ENCODE measurements around the gene RAI2.

RAI2 gene

GRCh38 chrX:17774053-17774452 is 87.0 kb downstream of the RAI2 start:
- H3K36me3 Mint-ChIP-seq = no peaks in the 10 kb centered on the region
- DNase-seq (ENCODE audit: low spot score in 2 of 2) (no peak), ATAC-seq (no peak)
- no peak overlapping the region for H3K27ac Mint-ChIP-seq
- H3K4me1 Mint-ChIP-seq = no peaks in the 10 kb centered on the region
- no peaks in the 10 kb centered on the region for H3K9me3 Mint-ChIP-seq
- H3K4me3 Mint-ChIP-seq = no peak overlapping the region

- DNase-seq (ENCODE audit: low spot score in 2 of 2) (no peak), ATAC-seq (no peak)
- Mint-ChIP-seq H3K4me1 (no peaks in the 10 kb centered on the region), H3K9me3 (no peaks in the 10 kb centered on the region), H3K4me3 (no peak overlapping the region), H3K27ac (no peak overlapping the region), H3K36me3 (no peaks in the 10 kb centered on the region)
Measured at GRCh38 chrX:17773221-17773876, 87.7 kb downstream of the RAI2 start.

- Mint-ChIP-seq H3K36me3 (no peaks in the 10 kb centered on the region), H3K4me3 (no peak overlapping the region), H3K27ac (no peak overlapping the region), H3K4me1 (no peaks in the 10 kb centered on the region), H3K9me3 (no peaks in the 10 kb centered on the region)
- DNase-seq (ENCODE audit: low spot score in 2 of 2) (no peak), ATAC-seq (peak; percentile 39)
Measured at GRCh38 chrX:17769701-17770269, 91.3 kb downstream of the RAI2 start.

GRCh38 chrX:17768997-17769396 is 92.1 kb downstream of the RAI2 start:
- H3K9me3 Mint-ChIP-seq = no peaks in the 10 kb centered on the region
- H3K27ac Mint-ChIP-seq = no peak overlapping the region
- DNase-seq (ENCODE audit: low spot score in 2 of 2) (no peak), ATAC-seq (no peak)
- H3K4me3 Mint-ChIP-seq = no peak overlapping the region
- H3K36me3 Mint-ChIP-seq = no peaks in the 10 kb centered on the region
- H3K4me1 Mint-ChIP-seq = no peaks in the 10 kb centered on the region

- H3K4me1 Mint-ChIP-seq = no peaks in the 10 kb centered on the region
- ATAC-seq (no peak), DNase-seq (ENCODE audit: low spot score in 2 of 2) (no peak)
Measured at GRCh38 chrX:17767734-17768133, 93.4 kb downstream of the RAI2 start.

GRCh38 chrX:17759990-17760389 is 101.1 kb downstream of the RAI2 start:
- H3K9me3 Mint-ChIP-seq = no peaks in the 10 kb centered on the region
- no peak overlapping the region for H3K27ac Mint-ChIP-seq
- H3K4me1 Mint-ChIP-seq = no peaks in the 10 kb centered on the region
- ATAC-seq (no peak), DNase-seq (ENCODE audit: low spot score in 2 of 2) (no peak)
- no peaks in the 10 kb centered on the region for H3K36me3 Mint-ChIP-seq
- H3K4me3 Mint-ChIP-seq = no peak overlapping the region

More at GRCh38 chrX:17767734-17768133, 93.4 kb downstream of the RAI2 start:
- Mint-ChIP-seq H3K36me3 (no peaks in the 10 kb centered on the region), H3K27ac (no peak overlapping the region), H3K4me3 (no peak overlapping the region), H3K9me3 (no peaks in the 10 kb centered on the region)

GRCh38 chrX:17758382-17758781 is 102.7 kb downstream of the RAI2 start:
- DNase-seq (ENCODE audit: low spot score in 2 of 2) (no peak), ATAC-seq (no peak)
- H3K4me3 Mint-ChIP-seq = no peak overlapping the region
- H3K9me3 Mint-ChIP-seq = no peaks in the 10 kb centered on the region
- no peak overlapping the region for H3K27ac Mint-ChIP-seq
- no peaks in the 10 kb centered on the region for H3K36me3 Mint-ChIP-seq
- no peaks in the 10 kb centered on the region for H3K4me1 Mint-ChIP-seq

- ATAC-seq = no peak
- DNase-seq (ENCODE audit: low spot score in 2 of 2) = no peak
- Mint-ChIP-seq H3K4me1 (no peaks in the 10 kb centered on the region), H3K36me3 (no peaks in the 10 kb centered on the region), H3K27ac (no peak overlapping the region), H3K4me3 (no peak overlapping the region), H3K9me3 (no peaks in the 10 kb centered on the region)
Measured at GRCh38 chrX:17750436-17750835, 110.7 kb downstream of the RAI2 start.
